Measurements from ENCODE around the gene FOXN3.

DNA sequence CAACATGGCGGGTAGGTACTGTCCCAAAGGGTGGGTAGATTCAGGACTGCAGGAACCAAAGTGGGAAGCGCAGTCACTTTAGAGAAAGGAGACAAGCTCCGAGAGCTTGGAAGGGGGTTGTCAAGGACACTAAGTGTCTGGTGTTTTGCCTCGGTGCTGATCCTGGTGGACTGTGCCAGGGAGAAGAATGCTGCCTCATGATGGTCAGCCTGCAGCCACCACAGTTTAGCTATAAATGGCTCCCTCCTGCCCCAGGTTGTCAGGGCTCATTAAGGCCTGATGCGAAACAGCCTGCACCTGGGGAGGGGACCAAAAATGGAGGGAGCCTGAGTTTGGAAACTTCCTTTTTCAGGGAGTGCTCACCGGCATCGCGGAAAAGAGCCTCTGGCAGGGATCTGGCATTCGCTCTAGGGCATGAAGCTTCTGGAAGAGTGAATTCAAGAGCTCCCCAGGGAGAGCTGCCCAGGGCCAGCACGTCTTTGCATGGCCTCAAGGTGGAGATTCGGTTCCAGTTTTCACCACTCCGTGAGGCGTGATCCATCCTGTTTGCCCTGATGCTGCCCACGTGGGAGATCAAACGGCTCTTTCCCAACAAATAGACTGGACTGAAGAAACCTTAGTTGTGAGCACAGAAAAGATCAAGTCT, 164.0 kb downstream of the FOXN3 start:
- TF ChIP-seq EZH2 (IDR thresholded peaks at IDR 0.05) (no peak), POLR2AphosphoS5 (IDR thresholded peaks at IDR 0.05; ENCODE audit: borderline replicate concordance, low read depth, low read length) (no peak), FOXP2 (optimal IDR thresholded peaks at IDR 0.05; ENCODE audit: control extremely low read depth, extremely low read length, insufficient read depth) (no peak)

Data from SK-N-MC (cell line).